Hepatocyte (in vitro differentiated cells): ENCODE measurements around the gene INO80. TPM values are rescaled to one million over a fixed set of nuclear protein-coding genes. Genes with fewer than 3 reads are reported as not detected.

Experiments
- DNase-seq: peaks from one replicate; pipeline ENCODE4 v3.0.0-alpha.2; 2016; ENCODE audit warnings: low spot score
- H2AFZ ChIP-seq: fragments of 200-600 bp; sonication (generic); 2 replicates; pipeline ENCODE4 v1.6.0; 2016; ENCODE audit warnings: antibody characterized with exemption, mild to moderate bottlenecking
- H3K27ac ChIP-seq: fragments of 200-600 bp; sonication (generic); 2 replicates; pipeline ENCODE4 v1.5.1; 2016; ENCODE audit warnings: mild to moderate bottlenecking
- H3K27me3 ChIP-seq: fragments of 200-600 bp; sonication (generic); 2 replicates; pipeline ENCODE4 v1.6.1; 2016
- H3K36me3 ChIP-seq: fragments of 200-600 bp; sonication (generic); replicated peaks from 2 replicates; pipeline ENCODE4 v1.5.1; 2016; ENCODE audit warnings: low read depth; ENCODE audit not compliant: insufficient read depth
- H3K4me1 ChIP-seq: fragments of 200-600 bp; sonication (generic); 2 replicates; pipeline ENCODE4 v1.5.1; 2016; ENCODE audit warnings: mild to moderate bottlenecking, moderate library complexity; ENCODE audit not compliant: insufficient read depth
- H3K4me2 ChIP-seq: fragments of 200-600 bp; sonication (generic); 2 replicates; pipeline ENCODE4 v1.6.0; 2016
- H3K4me3 ChIP-seq: fragments of 200-600 bp; sonication (generic); 2 replicates; pipeline ENCODE4 v1.5.1; 2016; ENCODE audit warnings: mild to moderate bottlenecking
- H3K79me2 ChIP-seq: fragments of 200-600 bp; sonication (generic); 2 replicates; pipeline ENCODE4 v1.6.0; 2017; ENCODE audit warnings: mild to moderate bottlenecking
- H3K9me2 ChIP-seq: fragments of 200-600 bp; sonication (generic); replicated peaks from 2 replicates; pipeline ENCODE4 v1.6.0; 2017; ENCODE audit warnings: mild to moderate bottlenecking; ENCODE audit not compliant: insufficient read depth
- H3K9me3 ChIP-seq: fragments of 200-600 bp; sonication (generic); 2 replicates; pipeline ENCODE4 v1.5.1; 2016; ENCODE audit warnings: low read depth, mild to moderate bottlenecking
- H4K20me1 ChIP-seq: fragments of 200-600 bp; sonication (generic); 2 replicates; pipeline ENCODE4 v1.6.0; 2016; ENCODE audit warnings: mild to moderate bottlenecking; ENCODE audit not compliant: insufficient read depth, poor library complexity, severe bottlenecking
- CTCF ChIP-seq: fragments of 200-600 bp; sonication (generic); IDR thresholded peaks from 2 replicates; pipeline ENCODE4 v1.5.1; 2016; ENCODE audit warnings: antibody characterized with exemption, mild to moderate bottlenecking; ENCODE audit not compliant: poor library complexity
- EZH2 ChIP-seq: fragments of 200-600 bp; sonication (generic); IDR thresholded peaks from 2 replicates; pipeline ENCODE4 v1.6.1; 2016; ENCODE audit warnings: antibody characterized with exemption, mild to moderate bottlenecking, borderline replicate concordance
- EZH2phosphoT487 ChIP-seq: fragments of 200-600 bp; sonication (generic); IDR thresholded peaks from one replicate; pipeline ENCODE4 v1.6.1; 2018; ENCODE audit warnings: antibody characterized with exemption, mild to moderate bottlenecking, low read depth, moderate library complexity; ENCODE audit not compliant: unreplicated experiment, severe bottlenecking
- WGBS: methylation state at CpG from one replicate; pipeline ENCODE4 v1.1.6; 2016; ENCODE audit warnings: low lambda C conversion rate; ENCODE audit errors: missing lambda C conversion rate; 5-methylcytosine and 5-hydroxymethylcytosine counted together
- polyA plus RNA-seq: library from polyadenylated mRNA; unstranded; fragments of >200 nt; fragmentation: Nextera tagmentation; extraction: Ambion mirVana; gene quantifications from 2 replicates; pipeline ENCODE4 v1.2.1, GENCODE V29; 2016
- total RNA-seq: library from RNA; depleted of rRNA; stranded (reverse); fragments of >200 nt; gene quantifications from 2 replicates; pipeline ENCODE4 v1.2.3, GENCODE V29; 2014

Gene INO80
- total and polyA plus RNA-seq, 2 experiments from 2014 or later = 4.5 to 15.5 TPM

GRCh38 chr15:41078125-41078524, 38.0 kb downstream of the INO80 start:
- Histone ChIP-seq H3K4me2 (no peak overlapping the region), H3K4me3 (no peak overlapping the region), H3K4me1 (no peaks in the 10 kb centered on the region), H3K36me3 (peaks cover 6% of the 10 kb centered on the region), H3K9me2 (no peaks in the 10 kb centered on the region), H2AFZ (no peak overlapping the region), H3K27ac (no peak overlapping the region), H3K27me3 (no peaks in the 10 kb centered on the region), H3K79me2 (peaks cover 2% of the 10 kb centered on the region), H4K20me1 (no peaks in the 10 kb centered on the region), H3K9me3 (no peaks in the 10 kb centered on the region)
- DNase-seq = no peak
- TF ChIP-seq CTCF = no peak
- TF ChIP-seq EZH2phosphoT487 = no peak
- no peak for TF ChIP-seq EZH2
- WGBS = 97% methylated on average over 7 of the region's 7 CpGs

- H3K4me1 ChIP-seq = no peaks in the 10 kb centered on the region
- H3K9me3 ChIP-seq = no peaks in the 10 kb centered on the region
- H2AFZ ChIP-seq = no peak overlapping the region
- no peaks in the 10 kb centered on the region for H3K79me2 ChIP-seq
- H3K4me2 ChIP-seq = no peak overlapping the region
- H3K27ac ChIP-seq = no peak overlapping the region
- TF ChIP-seq EZH2 = no peak
- TF ChIP-seq EZH2phosphoT487 = no peak
- no peak for TF ChIP-seq CTCF
- no peaks in the 10 kb centered on the region for H3K36me3 ChIP-seq
- WGBS = 100% methylated on average over 3 of the region's 3 CpGs
- H4K20me1 ChIP-seq = no peaks in the 10 kb centered on the region
- no peaks in the 10 kb centered on the region for H3K27me3 ChIP-seq
- DNase-seq = no peak
- H3K4me3 ChIP-seq = no peak overlapping the region
- no peaks in the 10 kb centered on the region for H3K9me2 ChIP-seq
These were observed 43.1 kb downstream of the INO80 start for GRCh38 chr15:41073028-41073427.

- no peak overlapping the region for H3K4me2 ChIP-seq
- H2AFZ ChIP-seq = no peak overlapping the region
- no peaks in the 10 kb centered on the region for H3K9me3 ChIP-seq
- H4K20me1 ChIP-seq = no peaks in the 10 kb centered on the region
- DNase-seq = no peak
- 98% methylated on average over 3 of the region's 3 CpGs for WGBS
- no peaks in the 10 kb centered on the region for H3K4me1 ChIP-seq
- no peaks in the 10 kb centered on the region for H3K9me2 ChIP-seq
- H3K79me2 ChIP-seq = no peaks in the 10 kb centered on the region
- no peak overlapping the region for H3K4me3 ChIP-seq
- TF ChIP-seq EZH2 (no peak), CTCF (no peak), EZH2phosphoT487 (no peak)
- no peaks in the 10 kb centered on the region for H3K27me3 ChIP-seq
- H3K36me3 ChIP-seq = no peaks in the 10 kb centered on the region
- H3K27ac ChIP-seq = no peak overlapping the region
These were observed 44.1 kb downstream of the INO80 start for GRCh38 chr15:41072013-41072412.

GRCh38 chr15:41066516-41066915, 49.6 kb downstream of the INO80 start:
- Histone ChIP-seq H3K36me3 (peaks cover 4% of the 10 kb centered on the region), H3K9me2 (no peaks in the 10 kb centered on the region), H3K9me3 (peaks cover 3% of the 10 kb centered on the region), H3K4me1 (no peaks in the 10 kb centered on the region), H3K27me3 (no peaks in the 10 kb centered on the region), H3K4me3 (no peak overlapping the region), H4K20me1 (no peaks in the 10 kb centered on the region), H2AFZ (no peak overlapping the region), H3K79me2 (no peaks in the 10 kb centered on the region), H3K27ac (no peak overlapping the region), H3K4me2 (no peak overlapping the region)
- DNase-seq = no peak
- 93% methylated on average over 7 of the region's 7 CpGs for WGBS
- TF ChIP-seq EZH2 = no peak
- TF ChIP-seq EZH2phosphoT487 = no peak
- TF ChIP-seq CTCF = no peak
